ENCODE measurements around the gene GNAI2. TPM values are rescaled to one million over a fixed set of nuclear protein-coding genes. Genes with fewer than 3 reads are reported as not detected.

The GNAI2 gene
- total and polyA plus RNA-seq, 8 donors = 61.1 to 211 (median 79.2) TPM

DNA sequence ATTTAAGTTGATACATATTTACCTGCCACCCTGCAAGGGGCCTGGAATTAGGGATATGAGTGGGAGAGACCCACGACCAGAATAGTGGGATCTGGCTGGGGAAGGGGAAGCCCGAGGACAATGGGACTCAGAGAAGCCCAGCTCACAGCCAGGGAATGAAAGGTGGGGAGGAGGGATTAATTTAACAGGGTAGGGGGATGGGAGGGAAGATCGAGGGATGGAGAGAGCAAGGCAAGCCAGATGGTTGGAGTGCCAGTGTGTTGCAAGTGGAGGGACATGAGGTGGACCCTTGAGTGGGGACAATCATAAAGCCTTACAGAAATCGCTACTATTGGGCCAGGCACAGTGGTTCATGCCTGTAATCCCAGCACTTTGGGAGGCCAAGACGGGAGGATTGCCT lies 4.4 kb upstream of the GNAI2 start:
- WGBS, 5 donors = 80 to 89% (median 83%) methylated on average over 5 of the region's 5 CpGs
- DNase-seq = no peak
- Histone ChIP-seq H3K4me1 (peaks cover 16 to 38% (median 33%) of the 10 kb centered on the region in 4 donors), H3K27me3 (no peaks in the 10 kb centered on the region), H3K36me3 (no peaks in the 10 kb centered on the region), H3K27ac (no peak overlapping the region), H3K4me3 (no peak overlapping the region), H3K9me3 (no peaks in the 10 kb centered on the region)
- intact Hi-C loops (cut with DNase I; ENCODE audit: low total_unique reads) = no loop called here
- TF ChIP-seq, protein P1, sequence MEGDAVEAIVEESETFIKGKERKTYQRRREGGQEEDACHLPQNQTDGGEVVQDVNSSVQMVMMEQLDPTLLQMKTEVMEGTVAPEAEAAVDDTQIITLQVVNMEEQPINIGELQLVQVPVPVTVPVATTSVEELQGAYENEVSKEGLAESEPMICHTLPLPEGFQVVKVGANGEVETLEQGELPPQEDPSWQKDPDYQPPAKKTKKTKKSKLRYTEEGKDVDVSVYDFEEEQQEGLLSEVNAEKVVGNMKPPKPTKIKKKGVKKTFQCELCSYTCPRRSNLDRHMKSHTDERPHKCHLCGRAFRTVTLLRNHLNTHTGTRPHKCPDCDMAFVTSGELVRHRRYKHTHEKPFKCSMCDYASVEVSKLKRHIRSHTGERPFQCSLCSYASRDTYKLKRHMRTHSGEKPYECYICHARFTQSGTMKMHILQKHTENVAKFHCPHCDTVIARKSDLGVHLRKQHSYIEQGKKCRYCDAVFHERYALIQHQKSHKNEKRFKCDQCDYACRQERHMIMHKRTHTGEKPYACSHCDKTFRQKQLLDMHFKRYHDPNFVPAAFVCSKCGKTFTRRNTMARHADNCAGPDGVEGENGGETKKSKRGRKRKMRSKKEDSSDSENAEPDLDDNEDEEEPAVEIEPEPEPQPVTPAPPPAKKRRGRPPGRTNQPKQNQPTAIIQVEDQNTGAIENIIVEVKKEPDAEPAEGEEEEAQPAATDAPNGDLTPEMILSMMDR (IDR thresholded peaks at IDR 0.05) = no peak
- no peak for TF ChIP-seq POLR2A (IDR thresholded peaks at IDR 0.05)
- TF ChIP-seq EP300 (IDR thresholded peaks at IDR 0.05) = no peak
- no peak for TF ChIP-seq POLR2AphosphoS5 (IDR thresholded peaks at IDR 0.05)

DNA sequence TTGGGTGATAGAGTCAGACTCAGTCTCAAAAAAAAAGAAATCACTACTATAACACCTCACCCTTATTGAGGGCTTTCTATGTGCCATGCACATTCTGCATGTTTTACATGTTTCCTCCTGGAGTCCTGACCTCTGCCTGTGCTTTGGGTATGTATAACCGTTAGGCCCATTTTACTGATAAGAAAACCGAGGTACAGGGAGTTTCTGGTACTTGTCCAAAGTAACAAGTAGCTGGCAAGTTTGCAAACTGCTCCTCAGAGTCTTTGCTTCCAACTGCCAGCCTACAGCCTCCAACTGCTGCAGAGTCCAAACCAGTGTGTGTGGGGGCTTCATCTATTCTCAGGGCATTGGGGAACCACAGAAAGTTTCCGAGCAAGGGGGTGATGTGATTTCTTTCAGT lies 3.7 kb upstream of the GNAI2 start:
- WGBS, 5 donors = 48 to 70% (median 55%) methylated on average over 3 of the region's 3 CpGs
- Histone ChIP-seq H3K27ac (no peak overlapping the region), H3K9me3 (no peaks in the 10 kb centered on the region), H3K4me3 (no peak overlapping the region), H3K27me3 (no peaks in the 10 kb centered on the region), H3K4me1 (peaks cover 17 to 38% (median 33%) of the 10 kb centered on the region in 4 donors), H3K36me3 (no peaks in the 10 kb centered on the region)
- intact Hi-C loops (cut with DNase I; ENCODE audit: low total_unique reads) = no loop called here
- no peak for DNase-seq
- TF ChIP-seq POLR2A (IDR thresholded peaks at IDR 0.05) (no peak), POLR2AphosphoS5 (IDR thresholded peaks at IDR 0.05) (no peak), EP300 (IDR thresholded peaks at IDR 0.05) (no peak)
- TF ChIP-seq, protein P1 (IDR thresholded peaks at IDR 0.05) = no peak

DNA sequence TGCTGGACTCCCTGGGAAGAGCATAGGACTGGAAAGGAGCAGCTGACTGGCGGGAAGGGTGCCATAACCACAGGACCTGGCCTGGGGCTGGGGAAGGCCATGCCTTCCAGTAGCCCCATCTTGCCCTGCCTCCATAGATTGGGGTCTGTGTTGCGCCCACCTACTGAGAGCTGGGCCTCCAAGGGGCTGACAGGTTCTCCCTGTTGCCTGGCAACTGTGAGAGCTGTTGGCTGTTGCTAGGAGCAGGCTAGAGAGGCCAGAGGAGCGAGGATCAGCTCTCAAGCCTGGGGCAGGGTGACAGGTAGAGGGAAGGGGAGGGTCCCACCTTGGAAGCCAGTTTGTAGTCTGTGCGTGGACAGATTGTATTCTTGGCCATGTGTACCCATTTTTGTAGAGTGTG lies 2.8 kb upstream of the GNAI2 start:
- no peak for DNase-seq
- Histone ChIP-seq H3K36me3 (no peaks in the 10 kb centered on the region), H3K4me1 (peaks cover 22 to 41% (median 35%) of the 10 kb centered on the region in 4 donors), H3K9me3 (no peaks in the 10 kb centered on the region), H3K27ac (no peak overlapping the region), H3K4me3 (no peak overlapping the region), H3K27me3 (no peaks in the 10 kb centered on the region)
- TF ChIP-seq, protein P1 (IDR thresholded peaks at IDR 0.05) = no peak
- no peak for TF ChIP-seq POLR2AphosphoS5 (IDR thresholded peaks at IDR 0.05)
- no peak for TF ChIP-seq EP300 (IDR thresholded peaks at IDR 0.05)
- TF ChIP-seq POLR2A (IDR thresholded peaks at IDR 0.05) = no peak
- 72 to 91% (median 89%) methylated on average over 4 of the region's 4 CpGs for WGBS, 5 donors
- intact Hi-C loops (cut with DNase I; ENCODE audit: low total_unique reads) = no loop called here

DNA sequence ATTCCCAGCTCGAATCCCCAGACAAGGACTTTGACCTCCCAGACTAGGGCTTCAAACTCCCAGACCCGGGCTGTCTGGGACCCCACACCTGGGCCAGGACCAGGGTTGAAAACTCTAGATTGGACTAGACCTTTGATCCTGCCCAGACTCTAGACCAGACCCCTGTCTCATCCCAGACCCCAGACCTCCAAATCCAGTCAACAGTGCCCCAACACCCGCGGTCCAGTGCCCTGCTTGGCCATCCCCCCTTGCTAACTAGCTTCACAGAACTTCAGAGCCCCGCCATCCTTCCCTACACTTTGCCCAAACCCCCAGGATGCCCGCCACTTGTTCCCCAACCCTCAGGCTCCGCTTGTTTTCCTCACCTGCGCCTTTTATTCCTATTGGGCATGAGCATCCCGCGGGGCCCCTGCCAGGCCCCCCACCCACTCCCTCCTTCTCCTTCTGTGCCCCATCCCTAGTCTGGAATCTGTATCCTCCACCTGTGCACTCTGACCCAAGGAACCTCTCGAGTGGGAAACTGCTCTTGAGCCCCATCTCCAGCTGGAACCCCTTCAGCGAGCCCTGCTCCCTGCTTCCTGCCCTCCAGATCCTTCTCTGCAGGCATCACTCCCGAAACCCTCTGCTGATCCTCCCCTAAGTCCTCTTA lies 604 bp downstream of the GNAI2 start:
- intact Hi-C loops (cut with DNase I; ENCODE audit: low total_unique reads) = no loop called here
- Histone ChIP-seq H3K27ac (peak overlapping the region; percentile 90 to 97 (median 94)), H3K36me3 (peaks cover 0 to 7% (median 3%) of the 10 kb centered on the region in 4 donors), H3K9me3 (no peaks in the 10 kb centered on the region), H3K4me3 (peak overlapping the region; percentile 64 to 91 (median 86)), H3K4me1 (peaks cover 53 to 69% (median 62%) of the 10 kb centered on the region in 4 donors), H3K27me3 (no peaks in the 10 kb centered on the region)
- WGBS, 5 donors = 2 to 4% (median 4%) methylated on average over 13 of the region's 13 CpGs
- no peak for DNase-seq
- no peak for TF ChIP-seq POLR2A (IDR thresholded peaks at IDR 0.05)
- TF ChIP-seq EP300 (IDR thresholded peaks at IDR 0.05) = no peak
- no peak for TF ChIP-seq POLR2AphosphoS5 (IDR thresholded peaks at IDR 0.05)
- TF ChIP-seq, protein P1 (IDR thresholded peaks at IDR 0.05) = no peak

Measured in stomach (tissue), 9 donors.